HepG2 (cell line): ENCODE results near the gene RAB35. TPM values are rescaled to one million over a fixed set of nuclear protein-coding genes. Genes with fewer than 3 reads are reported as not detected.

ENCODE experiments used
- FOXK1 ChIP-seq: sonication (generic); formaldehyde crosslinking; IDR thresholded peaks from 2 replicates; pipeline ENCODE4 v1.4.0; 2020; ENCODE audit warnings: low read depth, missing genetic modification reagents, borderline replicate concordance
- FOXP4 ChIP-seq: sonication (generic); formaldehyde crosslinking; IDR thresholded peaks from 2 replicates; pipeline ENCODE4 v1.4.0; 2020; ENCODE audit warnings: missing genetic modification reagents
- KDM3A ChIP-seq: IDR thresholded peaks from 2 replicates; pipeline ENCODE4 v1.6.1; 2018; ENCODE audit warnings: low read depth, missing compliant biosample characterization
- MAFF ChIP-seq: IDR thresholded peaks from 2 replicates; pipeline ENCODE4 v1.6.1; 2011; ENCODE audit warnings: low read depth, low read length, improper control_type of control experiment
- MED1 ChIP-seq: sonication (generic); formaldehyde crosslinking; IDR thresholded peaks from 2 replicates; pipeline ENCODE4 v1.4.0; 2020; ENCODE audit warnings: missing genetic modification reagents
- MYC ChIP-seq: sonication (generic); formaldehyde crosslinking; IDR thresholded peaks from 2 replicates; pipeline ENCODE4 v1.9.0; 2021; ENCODE audit warnings: missing genetic modification reagents, borderline replicate concordance
- NBN ChIP-seq: fragments of 450-650 bp; conservative IDR thresholded peaks from 2 replicates; pipeline ENCODE4 v1.6.1; 2017
- NFE2 ChIP-seq: sonication (generic); formaldehyde crosslinking; IDR thresholded peaks from 2 replicates; pipeline ENCODE4 v1.4.0; 2020; ENCODE audit warnings: missing genetic modification reagents
- RCOR2 ChIP-seq: IDR thresholded peaks from 2 replicates; pipeline ENCODE4 v1.6.1; 2016; ENCODE audit warnings: missing biosample characterization, missing genetic modification reagents
- RFXAP ChIP-seq: sonication (generic); formaldehyde crosslinking; IDR thresholded peaks from 2 replicates; pipeline ENCODE4 v1.4.0; 2020; ENCODE audit warnings: missing genetic modification reagents, borderline replicate concordance
- SALL1 ChIP-seq: sonication (generic); formaldehyde crosslinking; IDR thresholded peaks from 2 replicates; pipeline ENCODE4 v1.8.0; 2022; ENCODE audit warnings: mild to moderate bottlenecking, missing genetic modification reagents
- SMAD9 ChIP-seq: sonication (generic); formaldehyde crosslinking; IDR thresholded peaks from 2 replicates; pipeline ENCODE4 v1.5.1; 2020; ENCODE audit warnings: mild to moderate bottlenecking, missing genetic modification reagents
- SRSF9 ChIP-seq: fragments of 200-400 bp; formaldehyde crosslinking; IDR thresholded peaks from 2 replicates; pipeline ENCODE4 v1.6.1; 2018; ENCODE audit warnings: borderline replicate concordance, mild to moderate bottlenecking, low read depth, low read length; ENCODE audit not compliant: insufficient read depth, poor library complexity, severe bottlenecking
- ZBTB4 ChIP-seq: sonication (generic); formaldehyde crosslinking; IDR thresholded peaks from 2 replicates; pipeline ENCODE4 v1.4.0; 2020; ENCODE audit warnings: missing genetic modification reagents, mild to moderate bottlenecking, borderline replicate concordance
- ZNF292 ChIP-seq: sonication (generic); formaldehyde crosslinking; IDR thresholded peaks from 2 replicates; pipeline ENCODE4 v1.8.1; 2022; ENCODE audit warnings: mild to moderate bottlenecking, low read depth, missing genetic modification reagents, borderline replicate concordance
- ZNF337 ChIP-seq: sonication (generic); formaldehyde crosslinking; IDR thresholded peaks from 2 replicates; pipeline ENCODE4 v1.5.1; 2020; ENCODE audit warnings: missing genetic modification reagents, low read depth, mild to moderate bottlenecking, borderline replicate concordance
- ZNF441 ChIP-seq: sonication (generic); formaldehyde crosslinking; IDR thresholded peaks from 2 replicates; pipeline ENCODE4 v1.7.0; 2021; ENCODE audit warnings: missing genetic modification reagents, borderline replicate concordance
- ZNF891 ChIP-seq: sonication (generic); formaldehyde crosslinking; IDR thresholded peaks from 2 replicates; pipeline ENCODE4 v1.5.0; 2020; ENCODE audit warnings: mild to moderate bottlenecking, missing genetic modification reagents
- polyA plus RNA-seq, 8 experiments: library from polyadenylated mRNA; depleted of rRNA in 3 of 8; stranded (reverse) in 7 of 8; unstranded in 1 of 8; fragments of >200 nt; fragmentation: Illumina TruSeq in 4 of 8; extraction: Trizol in 4 of 8; gene quantifications; 2 replicates each; pipeline versions ENCODE4 v1.2.1 to v1.2.3, GENCODE V29; 2011 to 2016; ENCODE audit warnings: low read depth in 4 of 8, missing spikeins in 1 of 8, mixed read lengths in 1 of 8; ENCODE audit not compliant: insufficient read depth in 1 of 8
- total RNA-seq, 5 experiments: library from RNA; depleted of rRNA; stranded (reverse); fragments of >200 nt; fragmentation: Illumina TruSeq; extraction: Trizol; gene quantifications; 2 replicates each; pipeline ENCODE4 v1.2.3, GENCODE V29; 2016; ENCODE audit warnings: low read depth in 1 of 5
- TF ChIP-seq, protein P1 (sequence below), 2 experiments: sonication (generic) in 1 of 2; formaldehyde crosslinking in 1 of 2; IDR thresholded peaks; 2 replicates each; pipeline versions ENCODE4 v1.4.0 to v1.6.1; 2018 to 2020; ENCODE audit warnings: missing genetic modification reagents in 2 of 2, borderline replicate concordance in 1 of 2, low read depth in 1 of 2, mild to moderate bottlenecking in 1 of 2, missing biosample characterization in 1 of 2
- TF ChIP-seq, protein P2 (sequence below): IDR thresholded peaks from 2 replicates; pipeline ENCODE4 v1.6.1; 2016; ENCODE audit warnings: missing compliant biosample characterization, missing genetic modification reagents, borderline replicate concordance

Gene RAB35
- total and polyA plus RNA-seq, 2 of the 13 experiments (the other 11 are each of a cell fraction or from before 2014, with no cell fraction given), result 25.2 to 29.1 TPM

DNA sequence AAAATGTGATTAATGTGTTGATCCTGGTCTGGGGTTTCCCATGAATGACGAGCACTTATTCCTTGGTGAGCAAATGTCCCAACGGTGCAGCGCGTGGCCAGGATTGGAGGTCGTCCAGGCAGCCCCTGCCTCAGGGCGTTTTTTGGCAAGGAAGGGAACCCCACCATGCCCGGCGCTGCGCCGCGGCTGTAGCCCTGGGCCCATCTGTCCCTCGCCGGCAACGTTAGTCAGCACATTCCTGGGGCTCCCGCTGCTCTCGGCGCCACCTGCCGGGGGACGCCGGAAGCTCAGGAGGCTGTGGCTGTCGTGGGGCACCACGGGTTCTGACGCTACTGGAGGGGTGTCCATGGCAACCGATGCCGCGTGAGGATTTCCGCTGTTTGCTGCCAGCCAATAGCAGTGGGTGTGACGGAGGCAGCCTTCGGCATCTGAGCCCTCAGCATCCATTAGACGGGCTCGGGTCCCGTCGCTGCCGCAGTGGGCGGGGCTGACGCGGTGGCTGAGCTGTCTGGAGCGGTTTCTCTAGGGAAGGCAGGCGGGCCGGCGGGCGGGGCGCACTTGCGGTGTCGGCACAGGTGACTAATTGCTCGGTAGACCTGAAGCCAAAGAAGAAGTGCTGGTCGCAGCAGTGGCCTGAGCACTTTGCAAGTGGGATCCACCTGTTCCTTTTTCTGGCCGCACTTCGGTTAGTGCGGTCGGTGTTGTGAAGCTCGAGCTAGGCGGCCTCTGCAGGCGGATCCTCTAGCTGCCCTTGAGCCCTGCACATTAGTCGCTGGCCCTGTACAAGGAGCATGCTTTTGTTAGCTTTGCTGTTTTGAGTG is 29.5 kb downstream of the RAB35 start (continued):
- peak; percentile 95 for TF ChIP-seq ZNF891 (CRISPR knock-in tag)
- TF ChIP-seq FOXP4 (CRISPR knock-in tag), result peak; percentile 54
- peak; percentile 67; the same call in 1 of the 2 replicates for TF ChIP-seq RFXAP (CRISPR knock-in tag)
- TF ChIP-seq, protein P1, sequence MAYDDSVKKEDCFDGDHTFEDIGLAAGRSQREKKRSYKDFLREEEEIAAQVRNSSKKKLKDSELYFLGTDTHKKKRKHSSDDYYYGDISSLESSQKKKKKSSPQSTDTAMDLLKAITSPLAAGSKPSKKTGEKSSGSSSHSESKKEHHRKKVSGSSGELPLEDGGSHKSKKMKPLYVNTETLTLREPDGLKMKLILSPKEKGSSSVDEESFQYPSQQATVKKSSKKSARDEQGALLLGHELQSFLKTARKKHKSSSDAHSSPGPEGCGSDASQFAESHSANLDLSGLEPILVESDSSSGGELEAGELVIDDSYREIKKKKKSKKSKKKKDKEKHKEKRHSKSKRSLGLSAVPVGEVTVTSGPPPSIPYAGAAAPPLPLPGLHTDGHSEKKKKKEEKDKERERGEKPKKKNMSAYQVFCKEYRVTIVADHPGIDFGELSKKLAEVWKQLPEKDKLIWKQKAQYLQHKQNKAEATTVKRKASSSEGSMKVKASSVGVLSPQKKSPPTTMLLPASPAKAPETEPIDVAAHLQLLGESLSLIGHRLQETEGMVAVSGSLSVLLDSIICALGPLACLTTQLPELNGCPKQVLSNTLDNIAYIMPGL (CRISPR knock-in tag; IDR thresholded peaks at IDR 0.05; ENCODE audit: borderline replicate concordance in 1 of 2, low read depth in 1 of 2), result peak; percentile 91 to 95
- TF ChIP-seq SRSF9, result no peak
- TF ChIP-seq, protein P2, sequence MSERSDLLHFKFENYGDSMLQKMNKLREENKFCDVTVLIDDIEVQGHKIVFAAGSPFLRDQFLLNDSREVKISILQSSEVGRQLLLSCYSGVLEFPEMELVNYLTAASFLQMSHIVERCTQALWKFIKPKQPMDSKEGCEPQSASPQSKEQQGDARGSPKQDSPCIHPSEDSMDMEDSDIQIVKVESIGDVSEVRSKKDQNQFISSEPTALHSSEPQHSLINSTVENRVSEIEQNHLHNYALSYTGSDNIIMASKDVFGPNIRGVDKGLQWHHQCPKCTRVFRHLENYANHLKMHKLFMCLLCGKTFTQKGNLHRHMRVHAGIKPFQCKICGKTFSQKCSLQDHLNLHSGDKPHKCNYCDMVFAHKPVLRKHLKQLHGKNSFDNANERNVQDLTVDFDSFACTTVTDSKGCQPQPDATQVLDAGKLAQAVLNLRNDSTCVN (CRISPR knock-in tag), result peak; percentile 56; the same call in 1 of the 2 replicates
- TF ChIP-seq NFE2 (CRISPR knock-in tag), result peak; percentile 99
- TF ChIP-seq RCOR2 (CRISPR knock-in tag), result peak; percentile 75; the same call in 1 of the 2 replicates
- TF ChIP-seq KDM3A (CRISPR knock-in tag), result peak; percentile 94; the same call in 1 of the 2 replicates
- TF ChIP-seq NBN, result no peak
- peak; percentile 59; the same call in 1 of the 2 replicates for TF ChIP-seq ZNF441
- no peak; the same call in 1 of the 2 replicates for TF ChIP-seq SMAD9 (CRISPR knock-in tag)
- peak; percentile 77; the same call in 1 of the 2 replicates for TF ChIP-seq ZBTB4
- TF ChIP-seq ZNF337 (CRISPR knock-in tag), result 0 out of 2 replicates have a peak, but pooled peaks have one; percentile 38
- peak; percentile 94 for TF ChIP-seq SALL1 (CRISPR knock-in tag)
- peak; percentile 80 for TF ChIP-seq ZNF292 (CRISPR knock-in tag)
- peak; percentile 74; the same call in 1 of the 2 replicates for TF ChIP-seq FOXK1 (CRISPR knock-in tag)
- peak; percentile 82 for TF ChIP-seq MED1 (CRISPR knock-in tag)
- peak; percentile 77; the same call in 1 of the 2 replicates for TF ChIP-seq MYC (CRISPR knock-in tag)
- TF ChIP-seq MAFF, result peak; percentile 92
